GM12892 (cell line): ENCODE measurements around the gene FBN3.

Experiments
- POLR2A ChIP-seq: IDR thresholded peaks from 2 replicates; pipeline ENCODE4 v1.6.1; 2011; ENCODE audit warnings: low read depth, low read length, control low read depth
- POLR2AphosphoS5 ChIP-seq: IDR thresholded peaks from 2 replicates; pipeline ENCODE4 v1.6.1; 2011; ENCODE audit warnings: low read depth, low read length, control low read depth
- TAF1 ChIP-seq: IDR thresholded peaks from 2 replicates; pipeline ENCODE4 v1.6.1; 2011; ENCODE audit warnings: low read depth, mild to moderate bottlenecking, control low read depth, low read length, borderline replicate concordance

DNA sequence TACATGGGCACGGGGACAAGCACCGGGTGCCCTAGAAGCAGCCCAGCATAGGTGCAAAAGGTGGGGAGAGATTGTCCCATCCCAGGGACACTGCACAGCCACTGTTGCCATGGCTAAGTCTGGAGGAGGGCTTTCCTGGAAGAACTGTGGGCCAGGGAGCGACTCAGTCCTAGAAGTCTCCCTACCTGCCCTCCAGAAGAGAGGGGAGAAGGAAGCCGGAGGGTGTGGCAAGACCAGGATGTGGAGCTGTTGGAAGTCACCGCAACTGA, 2.3 kb upstream of the FBN3 start:
- no peak for TF ChIP-seq POLR2A
- no peak for TF ChIP-seq POLR2AphosphoS5
- no peak for TF ChIP-seq TAF1
